ENCODE data around the gene IL1RN. TPM values are rescaled to one million over a fixed set of nuclear protein-coding genes. Genes with fewer than 3 reads are reported as not detected.

Gene IL1RN
- total and polyA plus RNA-seq, 4 donors, result 0.74 to 11.6 (median 6.6) TPM

DNA sequence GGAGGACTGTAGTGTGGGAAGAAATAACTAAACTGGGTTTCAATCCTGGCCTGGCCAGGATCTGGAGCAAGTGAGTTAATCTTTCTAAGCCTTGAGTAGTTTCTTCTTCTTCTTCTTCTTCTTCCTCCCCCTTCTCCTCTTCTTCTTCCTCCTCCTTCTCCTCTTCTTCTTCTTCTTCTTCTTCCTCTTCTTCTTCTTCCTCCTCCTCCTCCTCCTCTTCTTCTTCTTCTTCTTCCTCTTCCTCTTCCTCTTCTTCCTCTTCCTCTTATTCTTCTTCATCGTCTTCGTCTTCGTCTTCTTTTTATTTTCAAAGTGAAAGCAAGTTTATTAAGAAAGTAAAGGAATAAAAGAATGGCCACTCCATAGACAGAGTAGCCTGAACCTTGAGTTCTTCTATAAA is 6.5 kb upstream of the IL1RN start:
- no peak for ATAC-seq (ENCODE audit: low FRiP score)
- H3K27ac ChIP-seq (ENCODE audit: low read depth in 1 of 2, low read length in 2 of 2), result no peak overlapping the region
- H3K9me3 ChIP-seq (ENCODE audit: control insufficient read depth, low read length), result no peaks in the 10 kb centered on the region
- H3K4me3 ChIP-seq (ENCODE audit: low read length in 2 of 2), result no peak overlapping the region
- DNase-seq, result no peak
- 81 to 91% methylated on average over 3 of the region's 3 CpGs for WGBS, 2 donors
- no peaks in the 10 kb centered on the region for H3K27me3 ChIP-seq (ENCODE audit: control insufficient read depth in 1 of 2, insufficient read depth in 2 of 2, low read length in 1 of 2)
- H3K4me1 ChIP-seq (ENCODE audit: control insufficient read depth in 1 of 2, insufficient read depth in 2 of 2, low read length in 2 of 2), result no peaks in the 10 kb centered on the region
- intact Hi-C loops (cut with DNase I), result no loop called here
- no peaks in the 10 kb centered on the region for H3K36me3 ChIP-seq (ENCODE audit: control insufficient read depth in 1 of 2, insufficient read depth in 2 of 2, low read length in 1 of 2)

DNA sequence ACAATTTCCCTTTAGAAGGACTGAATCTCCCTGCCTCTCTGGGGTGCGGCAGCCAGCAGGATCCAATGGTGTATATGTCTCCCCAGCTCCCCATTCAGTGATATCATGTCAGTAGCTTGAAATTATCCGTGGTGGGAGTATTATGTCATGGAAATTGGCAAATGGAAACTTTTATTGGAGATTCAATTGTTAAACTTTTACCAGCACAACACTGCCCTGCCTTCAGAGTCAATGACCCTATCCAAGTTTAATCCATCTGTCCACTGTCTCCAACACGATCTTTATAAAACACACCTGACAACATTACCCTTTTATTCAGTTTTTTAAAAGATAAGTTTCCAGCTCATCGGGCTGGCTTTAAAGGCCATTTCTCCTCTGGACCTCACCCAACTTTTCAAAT is 5.0 kb upstream of the IL1RN start:
- ATAC-seq (ENCODE audit: low FRiP score) (no peak), DNase-seq (no peak)
- H3K27me3 ChIP-seq (ENCODE audit: control insufficient read depth in 1 of 2, insufficient read depth in 2 of 2, low read length in 1 of 2), result no peaks in the 10 kb centered on the region
- no peak overlapping the region for H3K4me3 ChIP-seq (ENCODE audit: low read length in 2 of 2)
- no peaks in the 10 kb centered on the region for H3K36me3 ChIP-seq (ENCODE audit: control insufficient read depth in 1 of 2, insufficient read depth in 2 of 2, low read length in 1 of 2)
- H3K4me1 ChIP-seq (ENCODE audit: control insufficient read depth in 1 of 2, insufficient read depth in 2 of 2, low read length in 2 of 2), result no peaks in the 10 kb centered on the region
- H3K27ac ChIP-seq (ENCODE audit: low read depth in 1 of 2, low read length in 2 of 2), result no peak overlapping the region
- WGBS, 2 donors, result 71 to 79% methylated on average over 4 of the region's 4 CpGs
- intact Hi-C loops (cut with DNase I), result no loop called here
- no peaks in the 10 kb centered on the region for H3K9me3 ChIP-seq (ENCODE audit: control insufficient read depth, low read length)

DNA sequence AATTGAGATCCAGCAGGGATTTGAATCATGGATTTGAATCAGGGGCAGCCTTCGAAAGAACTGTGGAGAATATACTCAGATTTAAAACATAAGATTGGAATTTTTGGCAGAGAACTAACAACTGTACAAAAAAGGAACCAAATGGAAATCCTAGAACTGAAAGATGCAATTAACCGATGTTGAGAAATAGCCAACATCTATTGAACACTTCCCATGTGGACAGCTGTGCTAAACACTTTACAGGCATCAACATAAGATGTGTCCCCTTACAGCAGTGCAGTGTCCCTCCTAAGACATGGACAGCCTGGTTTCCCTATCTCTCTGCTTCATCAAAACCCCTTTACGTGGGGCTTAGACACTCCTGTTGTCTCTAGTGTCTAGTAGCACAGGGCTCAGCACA is 3.7 kb upstream of the IL1RN start:
- no peaks in the 10 kb centered on the region for H3K36me3 ChIP-seq (ENCODE audit: control insufficient read depth in 1 of 2, insufficient read depth in 2 of 2, low read length in 1 of 2)
- DNase-seq, result no peak
- 81 to 85% methylated on average over 3 of the region's 3 CpGs for WGBS, 2 donors
- intact Hi-C loops (cut with DNase I), result no loop called here
- no peak overlapping the region for H3K4me3 ChIP-seq (ENCODE audit: low read length in 2 of 2)
- no peak for ATAC-seq (ENCODE audit: low FRiP score)
- no peaks in the 10 kb centered on the region for H3K27me3 ChIP-seq (ENCODE audit: control insufficient read depth in 1 of 2, insufficient read depth in 2 of 2, low read length in 1 of 2)
- no peaks in the 10 kb centered on the region for H3K9me3 ChIP-seq (ENCODE audit: control insufficient read depth, low read length)
- no peaks in the 10 kb centered on the region for H3K4me1 ChIP-seq (ENCODE audit: control insufficient read depth in 1 of 2, insufficient read depth in 2 of 2, low read length in 2 of 2)
- H3K27ac ChIP-seq (ENCODE audit: low read depth in 1 of 2, low read length in 2 of 2), result no peak overlapping the region

DNA sequence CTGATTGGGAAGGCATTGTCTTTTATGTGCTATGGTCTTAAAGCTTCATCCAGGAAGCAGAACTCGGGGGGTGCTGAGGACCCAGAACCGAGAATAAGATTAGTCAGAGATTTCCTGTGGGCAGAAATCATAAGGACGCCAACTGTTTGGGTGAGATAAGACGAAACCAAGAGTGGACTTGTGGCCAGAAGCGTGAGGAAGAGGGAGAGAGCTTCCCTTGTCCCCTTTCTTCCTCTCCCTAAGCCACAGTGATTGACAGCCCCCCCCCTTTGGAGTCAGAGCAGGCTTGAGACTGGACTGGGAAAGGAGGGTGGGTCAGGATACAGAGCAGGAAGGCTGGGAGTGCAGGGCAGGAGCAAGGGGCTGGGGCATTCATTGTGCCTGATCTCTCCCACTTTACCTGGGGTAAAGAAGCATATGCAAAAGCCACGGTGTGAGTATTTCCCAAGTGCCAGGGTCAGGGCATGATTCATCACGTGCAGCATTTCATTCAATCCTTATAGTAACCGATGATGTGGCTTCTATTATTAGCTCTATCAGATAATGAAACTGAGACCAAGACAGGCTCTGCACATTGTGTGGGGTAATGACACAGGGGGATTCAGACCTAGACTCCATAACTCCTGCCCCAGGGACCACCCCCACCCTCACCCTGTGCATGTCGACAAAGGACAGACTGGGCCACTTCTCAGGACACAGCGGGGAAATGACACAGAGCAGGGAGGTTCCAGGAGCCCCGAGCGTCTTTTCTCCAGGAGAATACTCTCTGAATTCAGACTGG is 3.0 kb upstream of the IL1RN start:
- Histone ChIP-seq H3K4me3 (ENCODE audit: low read length in 2 of 2) (no peak overlapping the region), H3K4me1 (ENCODE audit: control insufficient read depth in 1 of 2, insufficient read depth in 2 of 2, low read length in 2 of 2) (no peaks in the 10 kb centered on the region), H3K27me3 (ENCODE audit: control insufficient read depth in 1 of 2, insufficient read depth in 2 of 2, low read length in 1 of 2) (no peaks in the 10 kb centered on the region), H3K36me3 (ENCODE audit: control insufficient read depth in 1 of 2, insufficient read depth in 2 of 2, low read length in 1 of 2) (no peaks in the 10 kb centered on the region), H3K27ac (ENCODE audit: low read depth in 1 of 2, low read length in 2 of 2) (no peak overlapping the region), H3K9me3 (ENCODE audit: control insufficient read depth, low read length) (no peaks in the 10 kb centered on the region)
- ATAC-seq (ENCODE audit: low FRiP score) (no peak), DNase-seq (no peak)
- intact Hi-C loops (cut with DNase I), result no loop called here
- 45% methylated on average over 12 of the region's 12 CpGs for WGBS, 2 donors

DNA sequence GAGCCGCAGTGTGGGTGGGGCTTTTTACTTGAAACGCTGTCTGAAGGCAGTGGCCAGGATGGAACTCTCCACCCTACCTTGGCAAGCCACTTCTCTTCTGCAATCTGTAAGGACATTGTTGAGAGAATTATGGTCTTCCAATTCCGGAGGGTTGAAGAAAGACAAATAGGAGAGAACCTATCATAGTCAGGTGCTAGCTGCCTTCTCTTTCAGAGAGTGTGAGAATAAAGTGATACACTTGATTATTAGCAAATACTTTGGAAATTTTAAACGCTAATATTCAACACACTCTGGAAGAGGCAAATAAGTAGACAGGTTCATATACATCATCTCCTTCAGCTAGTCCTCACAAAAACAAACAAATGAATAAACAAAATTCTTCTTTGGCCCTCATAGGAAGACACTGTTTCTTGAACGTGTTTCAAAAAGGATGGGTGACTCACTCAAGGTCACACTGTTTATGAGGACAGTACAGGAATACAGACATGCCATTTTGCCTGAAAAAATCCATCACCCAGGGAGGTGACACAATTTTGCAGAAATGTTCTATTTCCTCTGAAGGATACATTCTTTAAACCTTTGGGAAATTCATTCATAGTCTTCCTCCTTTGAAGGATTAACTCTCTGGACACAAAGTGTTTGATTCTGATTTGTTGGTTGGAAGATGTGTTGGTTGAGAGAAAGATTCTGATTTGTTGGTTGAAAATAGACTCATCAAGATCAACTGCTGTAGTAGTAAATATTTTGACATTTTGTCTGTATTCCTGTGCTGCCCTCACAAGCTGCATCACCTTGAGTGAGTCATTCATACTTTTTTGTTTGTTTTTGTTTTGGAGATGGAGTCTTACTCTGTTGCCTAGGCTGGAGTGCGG is 2.2 kb upstream of the IL1RN start:
- H3K27me3 ChIP-seq (ENCODE audit: control insufficient read depth in 1 of 2, insufficient read depth in 2 of 2, low read length in 1 of 2), result no peaks in the 10 kb centered on the region
- H3K27ac ChIP-seq (ENCODE audit: low read depth in 1 of 2, low read length in 2 of 2), result no peak overlapping the region
- DNase-seq (no peak), ATAC-seq (ENCODE audit: low FRiP score) (no peak)
- no peaks in the 10 kb centered on the region for H3K9me3 ChIP-seq (ENCODE audit: control insufficient read depth, low read length)
- H3K4me3 ChIP-seq (ENCODE audit: low read length in 2 of 2), result no peak overlapping the region
- intact Hi-C loops (cut with DNase I), result no loop called here
- 67 to 72% methylated on average over 6 of the region's 6 CpGs for WGBS, 2 donors
- no peaks in the 10 kb centered on the region for H3K36me3 ChIP-seq (ENCODE audit: control insufficient read depth in 1 of 2, insufficient read depth in 2 of 2, low read length in 1 of 2)
- no peaks in the 10 kb centered on the region for H3K4me1 ChIP-seq (ENCODE audit: control insufficient read depth in 1 of 2, insufficient read depth in 2 of 2, low read length in 2 of 2)

DNA sequence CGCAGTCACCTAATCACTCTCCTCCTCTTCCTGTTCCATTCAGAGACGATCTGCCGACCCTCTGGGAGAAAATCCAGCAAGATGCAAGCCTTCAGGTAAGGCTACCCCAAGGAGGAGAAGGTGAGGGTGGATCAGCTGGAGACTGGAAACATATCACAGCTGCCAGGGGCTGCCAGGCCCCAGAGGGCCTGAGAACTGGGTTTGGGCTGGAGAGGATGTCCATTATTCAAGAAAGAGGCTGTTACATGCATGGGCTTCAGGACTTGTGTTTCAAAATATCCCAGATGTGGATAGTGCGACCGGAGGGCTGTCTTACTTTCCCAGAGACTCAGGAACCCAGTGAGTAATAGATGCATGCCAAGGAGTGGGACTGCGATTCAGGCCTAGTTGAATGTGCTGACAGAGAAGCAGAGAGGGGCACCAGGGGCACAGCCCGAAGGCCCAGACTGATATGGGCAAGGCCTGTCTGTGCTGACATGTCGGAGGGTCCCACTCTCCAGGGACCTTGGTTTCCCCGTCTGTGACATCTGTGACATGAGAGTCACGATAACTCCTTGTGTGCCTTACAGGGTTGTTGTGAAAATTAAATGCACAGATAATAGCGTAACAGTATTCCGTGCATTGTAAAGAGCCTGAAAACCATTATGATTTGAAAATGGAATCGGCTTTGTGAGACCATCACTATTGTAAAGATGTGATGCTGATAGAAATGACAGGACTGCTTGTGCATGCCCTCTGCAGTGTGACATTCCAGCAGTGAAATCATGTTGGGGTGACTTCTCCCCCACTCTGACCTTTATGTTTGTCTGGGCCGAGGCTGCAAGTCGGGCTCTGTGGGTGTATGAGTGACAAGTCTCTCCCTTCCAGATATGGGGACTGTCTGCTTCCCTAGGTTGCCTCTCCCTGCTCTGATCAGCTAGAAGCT is 510 bp downstream of the IL1RN start:
- intact Hi-C loops (cut with DNase I), result no loop called here
- H3K36me3 ChIP-seq (ENCODE audit: control insufficient read depth in 1 of 2, insufficient read depth in 2 of 2, low read length in 1 of 2), result no peaks in the 10 kb centered on the region
- H3K27ac ChIP-seq (ENCODE audit: low read depth in 1 of 2, low read length in 2 of 2), result no peak overlapping the region
- no peaks in the 10 kb centered on the region for H3K9me3 ChIP-seq (ENCODE audit: control insufficient read depth, low read length)
- no peak for DNase-seq
- no peaks in the 10 kb centered on the region for H3K4me1 ChIP-seq (ENCODE audit: control insufficient read depth in 1 of 2, insufficient read depth in 2 of 2, low read length in 2 of 2)
- no peak overlapping the region for H3K4me3 ChIP-seq (ENCODE audit: low read length in 2 of 2)
- 73 to 79% methylated on average over 15 of the region's 15 CpGs for WGBS, 2 donors
- no peak for ATAC-seq (ENCODE audit: low FRiP score)
- H3K27me3 ChIP-seq (ENCODE audit: control insufficient read depth in 1 of 2, insufficient read depth in 2 of 2, low read length in 1 of 2), result no peaks in the 10 kb centered on the region

DNA sequence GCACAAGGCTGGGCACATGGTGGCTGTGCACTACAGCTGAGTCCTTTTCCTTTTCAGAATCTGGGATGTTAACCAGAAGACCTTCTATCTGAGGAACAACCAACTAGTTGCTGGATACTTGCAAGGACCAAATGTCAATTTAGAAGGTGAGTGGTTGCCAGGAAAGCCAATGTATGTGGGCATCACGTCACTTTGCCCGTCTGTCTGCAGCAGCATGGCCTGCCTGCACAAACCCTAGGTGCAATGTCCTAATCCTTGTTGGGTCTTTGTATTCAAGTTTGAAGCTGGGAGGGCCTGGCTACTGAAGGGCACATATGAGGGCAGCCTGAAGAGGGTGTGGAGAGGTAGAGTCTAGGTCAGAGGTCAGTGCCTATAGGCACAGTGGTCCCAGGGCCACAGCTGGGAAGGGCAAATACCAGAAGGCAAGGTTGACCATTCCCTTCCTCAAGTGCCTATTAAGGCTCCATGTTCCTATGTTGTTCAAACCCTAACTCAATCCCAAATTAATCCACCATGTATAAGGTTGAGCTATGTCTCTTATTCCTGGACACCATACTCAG is 2.2 kb downstream of the IL1RN start:
- no peaks in the 10 kb centered on the region for H3K9me3 ChIP-seq (ENCODE audit: control insufficient read depth, low read length)
- H3K4me1 ChIP-seq (ENCODE audit: control insufficient read depth in 1 of 2, insufficient read depth in 2 of 2, low read length in 2 of 2), result no peaks in the 10 kb centered on the region
- WGBS, 2 donors, result 72 to 82% methylated on average over 2 of the region's 2 CpGs
- H3K36me3 ChIP-seq (ENCODE audit: control insufficient read depth in 1 of 2, insufficient read depth in 2 of 2, low read length in 1 of 2), result no peaks in the 10 kb centered on the region
- H3K27ac ChIP-seq (ENCODE audit: low read depth in 1 of 2, low read length in 2 of 2), result no peak overlapping the region
- intact Hi-C loops (cut with DNase I), result loop anchor here in 1 of 2 donors (10.0 kb wide), 1 partner anchor 245 kb away; no protein-coding TSS in a partner anchor
- no peak overlapping the region for H3K4me3 ChIP-seq (ENCODE audit: low read length in 2 of 2)
- no peaks in the 10 kb centered on the region for H3K27me3 ChIP-seq (ENCODE audit: control insufficient read depth in 1 of 2, insufficient read depth in 2 of 2, low read length in 1 of 2)
- DNase-seq (no peak), ATAC-seq (ENCODE audit: low FRiP score) (no peak)
